Activated naive CD4-positive, alpha-beta T cell treated with anti-CD3 and anti-CD28 coated beads, Interleukin-2, amount 50 U/mL, for 72 hours (primary cell): ENCODE data around the gene ZNF428. TPM values are rescaled to one million over a fixed set of nuclear protein-coding genes. Genes with fewer than 3 reads are reported as not detected.

ENCODE experiments used
- ATAC-seq, 2 donors: fragments of 150-1000 bp; cut with Tn5 transposase; 2 replicates each; pipeline ENCODE4 v1.10.0; 2021; ENCODE audit warnings: mild to moderate bottlenecking in 2 of 2, moderate library complexity in 2 of 2
- DNase-seq, 2 donors: peaks; one replicate each; pipeline ENCODE4 v3.0.0; 2021 to 2022; ENCODE audit warnings: low spot score in 2 of 2
- H3K27ac Mint-ChIP-seq, 2 donors: one replicate each; pipeline ENCODE4 v1.8.0; 2022; ENCODE audit warnings: mild to moderate bottlenecking in 2 of 2, mixed read lengths in 2 of 2
- H3K36me3 Mint-ChIP-seq, 2 donors: one replicate each; pipeline ENCODE4 v1.8.0; 2022; ENCODE audit warnings: mixed read lengths in 2 of 2
- H3K9me3 Mint-ChIP-seq, 2 donors: one replicate each; pipeline ENCODE4 v1.8.0; 2022; ENCODE audit warnings: mixed read lengths in 2 of 2
- total RNA-seq, 2 donors: library from RNA; stranded (reverse); gene quantifications; one replicate each; pipeline ENCODE4 v1.2.3, GENCODE V29; 2022

ZNF428 gene
- total RNA-seq, 2 donors from 2014 or later = 14.2 to 21.1 TPM

GRCh38 chr19:43628646-43629326, 9.4 kb upstream of the ZNF428 start:
- H3K36me3 Mint-ChIP-seq = no peaks in the 10 kb centered on the region
- no peak overlapping the region for H3K27ac Mint-ChIP-seq
- no peak for DNase-seq
- no peak for ATAC-seq
- H3K9me3 Mint-ChIP-seq = no peaks in the 10 kb centered on the region

GRCh38 chr19:43626838-43627237, 7.4 kb upstream of the ZNF428 start:
- no peak for ATAC-seq
- Mint-ChIP-seq H3K36me3 (no peaks in the 10 kb centered on the region), H3K27ac (no peak overlapping the region), H3K9me3 (no peaks in the 10 kb centered on the region)
- DNase-seq = no peak

GRCh38 chr19:43625918-43626579, 6.6 kb upstream of the ZNF428 start:
- ATAC-seq = no peak
- Mint-ChIP-seq H3K9me3 (no peaks in the 10 kb centered on the region), H3K36me3 (no peaks in the 10 kb centered on the region), H3K27ac (no peak overlapping the region)
- DNase-seq = no peak

- H3K27ac Mint-ChIP-seq = no peak overlapping the region
- DNase-seq (peak; percentile 81 to 92), ATAC-seq (peak; percentile 83 to 93)
- H3K36me3 Mint-ChIP-seq = no peaks in the 10 kb centered on the region
- H3K9me3 Mint-ChIP-seq = no peaks in the 10 kb centered on the region
Measured at GRCh38 chr19:43624933-43625332, 5.5 kb upstream of the ZNF428 start.

- ATAC-seq = no peak
- Mint-ChIP-seq H3K36me3 (no peaks in the 10 kb centered on the region), H3K27ac (no peak overlapping the region), H3K9me3 (no peaks in the 10 kb centered on the region)
- DNase-seq = no peak
Measured at GRCh38 chr19:43623889-43624670, 4.7 kb upstream of the ZNF428 start.

GRCh38 chr19:43622956-43623355, 3.5 kb upstream of the ZNF428 start:
- no peak for DNase-seq
- Mint-ChIP-seq H3K36me3 (no peaks in the 10 kb centered on the region), H3K27ac (no peak overlapping the region), H3K9me3 (no peaks in the 10 kb centered on the region)
- ATAC-seq = no peak

- Mint-ChIP-seq H3K9me3 (no peaks in the 10 kb centered on the region), H3K36me3 (no peaks in the 10 kb centered on the region), H3K27ac (no peak overlapping the region)
- DNase-seq (no peak), ATAC-seq (no peak)
Measured at GRCh38 chr19:43622070-43622469, 2.6 kb upstream of the ZNF428 start.

GRCh38 chr19:43620061-43621001, 902 bp upstream of the ZNF428 start:
- Mint-ChIP-seq H3K36me3 (no peaks in the 10 kb centered on the region), H3K9me3 (no peaks in the 10 kb centered on the region), H3K27ac (peak overlapping the region; percentile 96 to 99)
- ATAC-seq = no peak
- peak in 1 of 2 donors; percentile 84 for DNase-seq

- H3K27ac Mint-ChIP-seq = peak overlapping the region; percentile 96 to 97
- H3K36me3 Mint-ChIP-seq = no peaks in the 10 kb centered on the region
- ATAC-seq (peak; percentile 22 to 58), DNase-seq (peak in 1 of 2 donors; percentile 53)
- H3K9me3 Mint-ChIP-seq = no peaks in the 10 kb centered on the region
Measured at GRCh38 chr19:43618921-43619261, 538 bp downstream of the ZNF428 start.

GRCh38 chr19:43616954-43617353, 2.5 kb downstream of the ZNF428 start:
- Mint-ChIP-seq H3K9me3 (no peaks in the 10 kb centered on the region), H3K36me3 (no peaks in the 10 kb centered on the region), H3K27ac (peak overlapping the region; percentile 4 to 34)
- no peak for DNase-seq
- no peak for ATAC-seq

- peak overlapping the region in 1 of 2 donors; percentile 34 for H3K27ac Mint-ChIP-seq
- ATAC-seq (no peak), DNase-seq (no peak)
- H3K9me3 Mint-ChIP-seq = no peaks in the 10 kb centered on the region
- no peaks in the 10 kb centered on the region for H3K36me3 Mint-ChIP-seq
Measured at GRCh38 chr19:43616306-43616705, 3.1 kb downstream of the ZNF428 start.

- Mint-ChIP-seq H3K27ac (peak overlapping the region in 1 of 2 donors; percentile 64), H3K9me3 (no peaks in the 10 kb centered on the region), H3K36me3 (no peaks in the 10 kb centered on the region)
- DNase-seq (no peak), ATAC-seq (no peak)
Measured at GRCh38 chr19:43612374-43612773, 7.1 kb downstream of the ZNF428 start.

- DNase-seq = no peak
- Mint-ChIP-seq H3K9me3 (no peaks in the 10 kb centered on the region), H3K27ac (peak within 1 kb of the TSS; percentile 67 to 76), H3K36me3 (no peaks in the 10 kb centered on the region)
- no peak for ATAC-seq
Measured at GRCh38 chr19:43611788-43612187, 7.6 kb downstream of the ZNF428 start, which contains the start of gene SRRM5. SRRM5 (plus strand) TSS chr19:43612088; CDS start chr19:43612122, 34 bp downstream.

GRCh38 chr19:43610493-43610892, 8.9 kb downstream of the ZNF428 start:
- no peak for DNase-seq
- H3K36me3 Mint-ChIP-seq = no peaks in the 10 kb centered on the region
- H3K9me3 Mint-ChIP-seq = no peaks in the 10 kb centered on the region
- no peak for ATAC-seq
- H3K27ac Mint-ChIP-seq = peak overlapping the region; percentile 67 to 76

GRCh38 chr19:43609872-43610271, 9.6 kb downstream of the ZNF428 start:
- ATAC-seq (no peak), DNase-seq (no peak)
- no peaks in the 10 kb centered on the region for H3K9me3 Mint-ChIP-seq
- peak overlapping the region in 1 of 2 donors; percentile 76 for H3K27ac Mint-ChIP-seq
- H3K36me3 Mint-ChIP-seq = no peaks in the 10 kb centered on the region
